H1 (cell line): Measurements from ENCODE around the gene ACTL8. TPM values are rescaled to one million over a fixed set of nuclear protein-coding genes. Genes with fewer than 3 reads are reported as not detected.

ENCODE experiments used
- CTCF ChIA-PET: fragments of 300-600 bp; sonication (Branson Sonifier 250); formaldehyde crosslinking; loops from one replicate; lab custom pipeline; 2021; ENCODE audit not compliant: partially characterized antibody; lab: Charles Lee
- POLR2A ChIA-PET: fragments of 300-600 bp; sonication (Branson Sonifier 250); formaldehyde crosslinking; loops from one replicate; lab custom pipeline; 2021; ENCODE audit warnings: inconsistent platforms; ENCODE audit not compliant: partially characterized antibody; lab: Charles Lee
- DNase-seq, 2 experiments: peaks; one replicate each; pipeline versions ENCODE4 v3.0.0 to v3.0.0-alpha.2; 2010 to 2022; ENCODE audit warnings: low spot score in 2 of 2, low read depth in 1 of 2, mixed read lengths in 1 of 2
- FAIRE-seq: peaks from 2 replicates; lab custom pipeline; 2011; peaks lifted over from hg19 to GRCh38; lab: Jason Lieb, UNC
- H2AFZ ChIP-seq: 2 replicates; pipeline ENCODE4 v1.8.1; 2012; ENCODE audit warnings: low read length, inconsistent platforms
- H2AK5ac ChIP-seq: 2 replicates; pipeline ENCODE4 v1.6.1; 2013; ENCODE audit warnings: low read depth, low read length
- H2BK120ac ChIP-seq: replicated peaks from 2 replicates; pipeline ENCODE3; 2013; ENCODE audit warnings: low read depth, low read length, inconsistent platforms
- H2BK12ac ChIP-seq: 2 replicates; pipeline ENCODE4 v1.6.1; 2013; ENCODE audit warnings: low read depth, low read length
- H2BK15ac ChIP-seq: 2 replicates; pipeline ENCODE4 v1.6.1; 2013; ENCODE audit warnings: low read length
- H2BK20ac ChIP-seq: 2 replicates; pipeline ENCODE4 v1.6.1; 2013; ENCODE audit warnings: low read length
- H2BK5ac ChIP-seq: 2 replicates; pipeline ENCODE4 v1.6.1; 2013; ENCODE audit warnings: low read depth, low read length
- H3K14ac ChIP-seq: 2 replicates; pipeline ENCODE4 v1.6.1; 2013; ENCODE audit warnings: inconsistent platforms; ENCODE audit not compliant: insufficient read length
- H3K18ac ChIP-seq: 2 replicates; pipeline ENCODE4 v1.6.1; 2013; ENCODE audit warnings: low read length; ENCODE audit errors: extremely low read depth
- H3K23ac ChIP-seq: 2 replicates; pipeline ENCODE4 v1.6.1; 2013; ENCODE audit warnings: inconsistent platforms; ENCODE audit not compliant: insufficient read length
- H3K23me2 ChIP-seq: 2 replicates; pipeline ENCODE4 v1.6.1; 2013; ENCODE audit warnings: low read depth, low read length
- H3K27ac ChIP-seq: 2 replicates; pipeline ENCODE4 v1.6.1; 2011; ENCODE audit warnings: low read depth, low read length, inconsistent platforms
- H3K27me3 ChIP-seq, 4 experiments: replicated peaks in 1 of 4; 1 replicate in 1 of 4; 2 replicates in 3 of 4; pipeline versions ENCODE4 v1.6.1 to v1.8.1; 2011 to 2013; ENCODE audit warnings: low read length in 3 of 4, mild to moderate bottlenecking in 3 of 4, inconsistent platforms in 2 of 4, mixed read lengths in 2 of 4, moderate library complexity in 1 of 4; ENCODE audit not compliant: control insufficient read depth in 3 of 4, insufficient read depth in 3 of 4; ENCODE audit errors: extremely low read depth in 1 of 4
- H3K36me3 ChIP-seq, 4 experiments: 2 replicates each; pipeline versions ENCODE4 v1.6.1 to v1.8.1; 2011 to 2013; ENCODE audit warnings: mild to moderate bottlenecking in 4 of 4, low read length in 3 of 4, moderate library complexity in 2 of 4, control low read depth in 1 of 4, inconsistent platforms in 1 of 4; ENCODE audit not compliant: insufficient read depth in 4 of 4, control insufficient read depth in 2 of 4
- H3K4ac ChIP-seq: replicated peaks from 2 replicates; pipeline ENCODE3; 2013; ENCODE audit warnings: low read length, low read depth, mixed read lengths, inconsistent platforms; ENCODE audit not compliant: insufficient read length
- H3K4me1 ChIP-seq, 4 experiments: replicated peaks in 1 of 4; 1 replicate in 1 of 4; 2 replicates in 3 of 4; pipeline versions ENCODE4 v1.6.1 to v1.8.1; 2011 to 2013; ENCODE audit warnings: low read length in 3 of 4, inconsistent platforms in 2 of 4, mixed read lengths in 1 of 4; ENCODE audit not compliant: insufficient read depth in 4 of 4, control insufficient read depth in 3 of 4
- H3K4me2 ChIP-seq, 2 experiments: 2 replicates each; pipeline versions ENCODE4 v1.6.1 to v1.8.1; 2011 to 2013; ENCODE audit warnings: low read depth in 2 of 2, low read length in 2 of 2, control low read depth in 1 of 2, inconsistent platforms in 1 of 2, mild to moderate bottlenecking in 1 of 2; ENCODE audit not compliant: insufficient read depth in 1 of 2
- H3K4me3 ChIP-seq, 4 experiments: fragments of 200-600, 300-600 bp in 1 of 4; sonication (generic), shearing (Covaris generic), sonication (Bioruptor Twin) in 1 of 4; 2 replicates each; pipeline versions ENCODE4 v1.5.1 to v1.8.1; 2011 to 2016; ENCODE audit warnings: low read length in 4 of 4, low read depth in 3 of 4, control low read depth in 2 of 4, inconsistent platforms in 2 of 4, mild to moderate bottlenecking in 2 of 4, mixed read lengths in 1 of 4, moderate library complexity in 1 of 4; ENCODE audit not compliant: insufficient read depth in 2 of 4; ENCODE audit errors: extremely low read depth in 1 of 4
- H3K56ac ChIP-seq: replicated peaks from 2 replicates; pipeline ENCODE3; 2013; ENCODE audit warnings: low read depth, mild to moderate bottlenecking, mixed read lengths, low read length, inconsistent platforms; ENCODE audit not compliant: insufficient read length
- H3K79me1 ChIP-seq: 2 replicates; pipeline ENCODE4 v1.6.1; 2013; ENCODE audit warnings: low read depth, low read length, control low read depth
- H3K79me2 ChIP-seq, 2 experiments: 2 replicates each; pipeline versions ENCODE4 v1.6.1 to v1.8.1; 2012 to 2013; ENCODE audit warnings: low read length in 2 of 2, mild to moderate bottlenecking in 2 of 2, inconsistent platforms in 1 of 2; ENCODE audit not compliant: insufficient read depth in 2 of 2, control insufficient read depth in 1 of 2
- H3K9ac ChIP-seq, 4 experiments: replicated peaks in 1 of 4; 1 replicate in 1 of 4; 2 replicates in 3 of 4; pipeline versions ENCODE4 v1.6.1 to v1.8.1; 2011 to 2013; ENCODE audit warnings: low read depth in 3 of 4, low read length in 3 of 4, control low read depth in 2 of 4, mild to moderate bottlenecking in 2 of 4, moderate library complexity in 2 of 4, inconsistent platforms in 1 of 4; ENCODE audit errors: extremely low read depth in 1 of 4
- H3K9me3 ChIP-seq, 2 experiments: 2 replicates each; pipeline versions ENCODE4 v1.6.1 to v1.8.1; 2012 to 2013; ENCODE audit warnings: mild to moderate bottlenecking in 2 of 2, moderate library complexity in 2 of 2, control low read depth in 1 of 2, inconsistent platforms in 1 of 2, low read depth in 1 of 2, low read length in 1 of 2, mixed read lengths in 1 of 2; ENCODE audit not compliant: insufficient read depth in 2 of 2
- H4K20me1 ChIP-seq, 2 experiments: replicated peaks in 1 of 2; 2 replicates each; pipeline versions ENCODE3 to v1.8.1; 2011 to 2013; ENCODE audit warnings: inconsistent platforms in 2 of 2, low read length in 2 of 2, mild to moderate bottlenecking in 1 of 2; ENCODE audit not compliant: insufficient read depth in 2 of 2, control insufficient read depth in 1 of 2
- H4K5ac ChIP-seq: 2 replicates; pipeline ENCODE4 v1.6.1; 2013; ENCODE audit warnings: low read length, low read depth, mixed read lengths, inconsistent platforms; ENCODE audit not compliant: insufficient read length
- H4K8ac ChIP-seq: 2 replicates; pipeline ENCODE4 v1.8.0; 2013; ENCODE audit warnings: mild to moderate bottlenecking, moderate library complexity, low read length, inconsistent platforms; ENCODE audit not compliant: insufficient read depth; ENCODE audit errors: extremely low read depth
- H4K91ac ChIP-seq: replicated peaks from 2 replicates; pipeline ENCODE3; 2013; ENCODE audit warnings: low read length, mixed read lengths, inconsistent platforms; ENCODE audit not compliant: insufficient read length
- CHD1 ChIP-seq: IDR thresholded peaks from 2 replicates; pipeline ENCODE4 v1.6.1; 2012; ENCODE audit warnings: low read depth, low read length, improper control_type of control experiment
- CREB1 ChIP-seq: IDR thresholded peaks from 2 replicates; pipeline ENCODE4 v1.6.1; 2012; ENCODE audit warnings: inconsistent platforms
- CTBP2 ChIP-seq: IDR thresholded peaks from 2 replicates; pipeline ENCODE4 v1.7.0; 2011; ENCODE audit warnings: borderline replicate concordance, mild to moderate bottlenecking, moderate library complexity, mixed read lengths, low read length; ENCODE audit not compliant: insufficient read depth, insufficient read length
- EGR1 ChIP-seq: IDR thresholded peaks from 2 replicates; pipeline ENCODE4 v1.6.1; 2011; ENCODE audit warnings: low read depth, low read length, borderline replicate concordance
- GABPA ChIP-seq: IDR thresholded peaks from 2 replicates; pipeline ENCODE4 v1.6.1; 2011; ENCODE audit warnings: mild to moderate bottlenecking, low read length, moderate library complexity, borderline replicate concordance; ENCODE audit not compliant: insufficient read depth
- POLR2AphosphoS5 ChIP-seq: IDR thresholded peaks from 2 replicates; pipeline ENCODE4 v1.6.1; 2011; ENCODE audit warnings: low read depth, low read length
- RBBP5 ChIP-seq: IDR thresholded peaks from 2 replicates; pipeline ENCODE4 v1.7.1; 2012; ENCODE audit warnings: low read depth, mild to moderate bottlenecking, inconsistent platforms, low read length, moderate library complexity, borderline replicate concordance
- YY1 ChIP-seq: IDR thresholded peaks from 2 replicates; pipeline ENCODE4 v1.6.1; 2011; ENCODE audit warnings: low read depth, mild to moderate bottlenecking, low read length
- WGBS, 2 experiments: shearing (Covaris generic) in 1 of 2; methylation state at CpG; one replicate each; pipeline versions ENCODE4 v1.1.6 to v1.1.7; 2013 to 2015; ENCODE audit warnings: low lambda C conversion rate in 2 of 2, mixed read lengths in 2 of 2, inconsistent platforms in 1 of 2, low coverage in 1 of 2, missing lambda C conversion rate in 1 of 2; ENCODE audit not compliant: insufficient replicate concordance in 2 of 2, insufficient coverage in 1 of 2, insufficient read length in 1 of 2; ENCODE audit errors: extremely low coverage in 1 of 2, missing lambda C conversion rate in 1 of 2; 5-methylcytosine and 5-hydroxymethylcytosine counted together
- polyA plus RNA-seq, 7 experiments: library from polyadenylated mRNA; depleted of rRNA in 3 of 7; stranded (reverse) in 5 of 7; unstranded in 2 of 7; fragments of >200 nt in 5 of 7; fragments of 200-250 nt in 2 of 7; gene quantifications; 1 replicate in 5 of 7; 2 replicates in 1 of 7; 4 replicates in 1 of 7; pipeline versions ENCODE4 v1.2.1 to v1.2.3, GENCODE V29; 2011 to 2013; ENCODE audit warnings: missing spikeins in 2 of 7, mixed read lengths in 2 of 7
- total RNA-seq: library from RNA; stranded (reverse); fragmentation: NEBNext Ultra II Directional; extraction: Animal tissue kit (Norgen Biotek cat#: 25700); gene quantifications from 2 replicates; pipeline ENCODE4 v1.2.1, GENCODE V29; 2021
- TF ChIP-seq, protein P1 (sequence below): IDR thresholded peaks from 2 replicates; pipeline ENCODE4 v1.6.1; 2012; ENCODE audit warnings: inconsistent platforms
- TF ChIP-seq, protein P2 (sequence below), 3 experiments: IDR thresholded peaks; 1 replicate in 2 of 3; 2 replicates in 1 of 3; pipeline versions ENCODE4 v1.5.1 to v1.6.1; 2011; ENCODE audit warnings: low read length in 3 of 3, mild to moderate bottlenecking in 3 of 3, inconsistent platforms in 2 of 3, low read depth in 1 of 3, moderate library complexity in 1 of 3; ENCODE audit not compliant: insufficient read depth in 1 of 3; ENCODE audit errors: control extremely low read depth in 1 of 3
- TF ChIP-seq, protein P3 (sequence below): IDR thresholded peaks from 2 replicates; pipeline ENCODE4 v1.6.1; 2011; ENCODE audit warnings: low read depth, mild to moderate bottlenecking, low read length; ENCODE audit not compliant: insufficient read depth

ACTL8 gene
- total and polyA plus RNA-seq, 2 of the 8 experiments (the other 6 are each of a cell fraction or from before 2014, with no cell fraction given), result 0.33 to 0.47 TPM

DNA sequence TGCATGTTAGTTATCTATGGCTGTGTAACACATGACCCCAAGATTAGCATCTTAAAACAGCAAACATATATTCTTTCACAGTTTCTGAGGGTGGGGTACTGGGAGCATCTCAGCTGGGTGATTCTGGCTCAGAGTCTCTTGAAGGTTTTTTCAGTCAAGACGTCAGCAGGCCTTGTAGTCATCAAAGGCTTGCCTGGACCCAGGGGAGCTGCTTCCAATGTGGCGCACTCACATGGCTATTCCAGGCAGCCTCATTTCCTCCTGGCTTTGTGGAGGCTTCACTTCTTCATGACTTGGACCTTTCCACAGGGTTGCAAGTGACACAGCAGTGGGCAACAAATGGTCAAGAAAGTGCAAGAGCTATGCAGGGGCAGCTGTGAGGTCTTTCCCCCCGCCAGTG is 114.7 kb downstream of the ACTL8 start:
- no peak overlapping the region for H2BK12ac ChIP-seq
- no peak overlapping the region for H3K9ac ChIP-seq
- no peak overlapping the region for H2BK15ac ChIP-seq
- H3K9me3 ChIP-seq, result peaks cover 0 to 5% of the 10 kb centered on the region in 2 experiments; a peak in 2 of 4 replicates
- no peaks in the 10 kb centered on the region for H3K36me3 ChIP-seq
- H2BK5ac ChIP-seq, result no peak overlapping the region
- no peak overlapping the region for H3K4me2 ChIP-seq
- H3K56ac ChIP-seq, result no peak overlapping the region
- no peaks in the 10 kb centered on the region for H3K79me2 ChIP-seq
- CTCF ChIA-PET, result interaction anchor here (0.5 to 1.7 kb wide), 6 partner anchors 24 to 392 kb away, joined by 3 to 4 read pairs (median 3); no protein-coding TSS in a partner anchor
- no peak overlapping the region for H3K4ac ChIP-seq
- H3K23me2 ChIP-seq, result no peaks in the 10 kb centered on the region
- DNase-seq, result no peak
- H2BK20ac ChIP-seq, result no peak overlapping the region
- no peaks in the 10 kb centered on the region for H3K27me3 ChIP-seq
- FAIRE-seq, result no peak
- no peak overlapping the region for H3K18ac ChIP-seq
- no peak overlapping the region for H3K23ac ChIP-seq
- H3K4me3 ChIP-seq, result no peak overlapping the region
- H3K79me1 ChIP-seq, result no peaks in the 10 kb centered on the region
- no peaks in the 10 kb centered on the region; a peak in 4 of 7 replicates for H3K4me1 ChIP-seq
- POLR2A ChIA-PET, result no interaction called here
- H4K5ac ChIP-seq, result no peak overlapping the region
- no peak overlapping the region for H4K91ac ChIP-seq
- no peak overlapping the region for H2BK120ac ChIP-seq
- WGBS, 2 experiments, result 88% methylated on average over 3 of the region's 3 CpGs; no CpG with 5 or more reads in 1 of the 2 experiments
- H4K20me1 ChIP-seq, result no peaks in the 10 kb centered on the region
- no peak overlapping the region for H2AFZ ChIP-seq
- no peak overlapping the region for H3K14ac ChIP-seq
- H2AK5ac ChIP-seq, result no peak overlapping the region
- H3K27ac ChIP-seq, result no peak overlapping the region
- H4K8ac ChIP-seq, result no peak overlapping the region
- TF ChIP-seq, protein P1, sequence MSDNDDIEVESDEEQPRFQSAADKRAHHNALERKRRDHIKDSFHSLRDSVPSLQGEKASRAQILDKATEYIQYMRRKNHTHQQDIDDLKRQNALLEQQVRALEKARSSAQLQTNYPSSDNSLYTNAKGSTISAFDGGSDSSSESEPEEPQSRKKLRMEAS, result no peak
- no peak for TF ChIP-seq GABPA
- TF ChIP-seq RBBP5, result no peak
- TF ChIP-seq, protein P2, sequence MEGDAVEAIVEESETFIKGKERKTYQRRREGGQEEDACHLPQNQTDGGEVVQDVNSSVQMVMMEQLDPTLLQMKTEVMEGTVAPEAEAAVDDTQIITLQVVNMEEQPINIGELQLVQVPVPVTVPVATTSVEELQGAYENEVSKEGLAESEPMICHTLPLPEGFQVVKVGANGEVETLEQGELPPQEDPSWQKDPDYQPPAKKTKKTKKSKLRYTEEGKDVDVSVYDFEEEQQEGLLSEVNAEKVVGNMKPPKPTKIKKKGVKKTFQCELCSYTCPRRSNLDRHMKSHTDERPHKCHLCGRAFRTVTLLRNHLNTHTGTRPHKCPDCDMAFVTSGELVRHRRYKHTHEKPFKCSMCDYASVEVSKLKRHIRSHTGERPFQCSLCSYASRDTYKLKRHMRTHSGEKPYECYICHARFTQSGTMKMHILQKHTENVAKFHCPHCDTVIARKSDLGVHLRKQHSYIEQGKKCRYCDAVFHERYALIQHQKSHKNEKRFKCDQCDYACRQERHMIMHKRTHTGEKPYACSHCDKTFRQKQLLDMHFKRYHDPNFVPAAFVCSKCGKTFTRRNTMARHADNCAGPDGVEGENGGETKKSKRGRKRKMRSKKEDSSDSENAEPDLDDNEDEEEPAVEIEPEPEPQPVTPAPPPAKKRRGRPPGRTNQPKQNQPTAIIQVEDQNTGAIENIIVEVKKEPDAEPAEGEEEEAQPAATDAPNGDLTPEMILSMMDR (IDR thresholded peaks at IDR 0.05; ENCODE audit: control extremely low read depth in 1 of 3, insufficient read depth in 1 of 3, low read depth in 1 of 3, low read length in 3 of 3), result no peak
- TF ChIP-seq CHD1, result no peak
- TF ChIP-seq, protein P3, sequence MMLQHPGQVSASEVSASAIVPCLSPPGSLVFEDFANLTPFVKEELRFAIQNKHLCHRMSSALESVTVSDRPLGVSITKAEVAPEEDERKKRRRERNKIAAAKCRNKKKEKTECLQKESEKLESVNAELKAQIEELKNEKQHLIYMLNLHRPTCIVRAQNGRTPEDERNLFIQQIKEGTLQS, result no peak
- no peak for TF ChIP-seq CREB1
- TF ChIP-seq POLR2AphosphoS5, result no peak
- no peak for TF ChIP-seq CTBP2
- no peak for TF ChIP-seq YY1
- no peak for TF ChIP-seq EGR1
